ENCODE data around the gene MGST2. TPM values are rescaled to one million over a fixed set of nuclear protein-coding genes. Genes with fewer than 3 reads are reported as not detected.

Gene MGST2
- polyA plus RNA-seq, 6 donors from 2014 or later, result 1.0 to 7.9 (median 2.9) TPM

DNA sequence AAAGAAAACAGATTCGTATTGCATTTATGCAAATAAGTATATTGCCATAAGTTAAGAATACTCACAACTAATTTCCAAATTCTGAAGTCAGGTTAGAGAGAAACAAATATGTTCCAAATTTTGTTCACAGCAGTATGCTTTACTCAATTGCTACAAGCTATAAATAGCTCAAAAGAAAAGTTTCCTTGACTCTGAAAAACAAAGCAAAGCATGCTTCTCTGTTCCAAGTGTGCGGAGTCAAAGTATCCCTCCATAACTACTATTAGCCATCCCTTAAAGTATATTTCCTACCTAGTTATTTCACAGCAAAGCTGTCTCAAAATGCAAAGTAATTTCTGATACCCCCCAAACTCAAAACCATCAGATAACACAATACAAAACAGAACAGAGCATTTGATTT, 47.3 kb downstream of the MGST2 start:
- Mint-ChIP-seq H3K4me3 (no peak overlapping the region), H3K36me3 (no peaks in the 10 kb centered on the region), H3K9me3 (peaks cover 0 to 6% (median 4%) of the 10 kb centered on the region in 7 donors), H3K27ac (peak overlapping the region in 1 of 6 donors; percentile 9), H3K27me3 (no peaks in the 10 kb centered on the region), H3K4me1 (no peaks in the 10 kb centered on the region)
- DNase-seq, result no peak
- ATAC-seq (ENCODE audit: low read depth in 2 of 2), result no peak

- H3K27ac Mint-ChIP-seq, result peak overlapping the region in 2 of 6 donors; percentile 8 to 64
- peaks cover 5 to 8% of the 10 kb centered on the region in 2 donors for H3K36me3 Mint-ChIP-seq
- H3K27me3 Mint-ChIP-seq, result no peaks in the 10 kb centered on the region
- no peaks in the 10 kb centered on the region for H3K4me1 Mint-ChIP-seq
- no peaks in the 10 kb centered on the region for H3K9me3 Mint-ChIP-seq
- DNase-seq (no peak), ATAC-seq (ENCODE audit: low read depth in 2 of 2) (no peak)
- H3K4me3 Mint-ChIP-seq, result no peak overlapping the region
These were observed 50.2 kb downstream of the MGST2 start for GRCh38 chr4:139715746-139716391.

DNA sequence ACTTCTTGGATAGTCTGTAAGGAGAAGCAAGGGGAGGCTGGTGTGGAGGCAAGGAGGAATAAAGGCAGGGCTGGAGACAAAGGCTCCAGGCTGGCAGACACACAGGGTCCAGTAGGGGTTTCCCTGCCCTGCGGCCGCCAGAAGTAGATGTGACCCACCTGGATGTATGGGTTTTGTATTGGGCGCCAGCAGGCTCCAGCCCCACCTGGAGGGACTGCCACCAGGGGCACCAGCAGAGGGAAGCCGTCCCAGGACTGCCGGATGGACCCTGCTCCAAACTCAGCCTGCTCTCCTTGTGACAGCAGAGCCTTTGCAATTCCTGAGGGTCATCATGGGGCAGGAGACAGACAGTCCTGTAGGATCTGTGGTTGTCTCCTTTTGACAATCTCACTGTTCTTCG, 52.7 kb downstream of the MGST2 start:
- Mint-ChIP-seq H3K4me3 (no peak overlapping the region), H3K27ac (no peak overlapping the region), H3K36me3 (peaks cover 5 to 8% of the 10 kb centered on the region in 2 donors), H3K27me3 (no peaks in the 10 kb centered on the region), H3K4me1 (no peaks in the 10 kb centered on the region), H3K9me3 (no peaks in the 10 kb centered on the region)
- no peak for DNase-seq
- no peak for ATAC-seq (ENCODE audit: low read depth in 2 of 2)

DNA sequence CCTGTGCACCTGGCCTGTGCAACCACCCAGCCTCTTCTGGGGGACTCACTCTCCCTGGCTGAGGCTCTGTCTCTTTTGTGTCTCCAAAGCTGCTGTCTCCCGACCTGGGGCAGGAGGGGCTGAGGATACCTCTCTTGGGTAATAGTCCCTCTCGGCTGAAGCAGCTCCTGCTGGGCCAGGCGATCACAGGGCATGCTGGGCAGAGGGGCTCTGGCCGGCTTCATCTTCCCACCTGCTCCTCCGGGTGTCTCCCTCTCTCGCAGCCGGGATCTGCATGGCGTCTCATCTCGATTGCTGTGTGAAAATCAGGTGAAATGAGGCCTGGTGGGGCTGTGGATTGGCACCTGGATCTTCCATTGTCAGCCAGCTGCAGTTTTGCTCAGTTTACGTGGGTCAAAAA, 53.2 kb downstream of the MGST2 start:
- H3K27me3 Mint-ChIP-seq, result no peaks in the 10 kb centered on the region
- ATAC-seq (ENCODE audit: low read depth in 2 of 2) (no peak), DNase-seq (no peak)
- no peak overlapping the region for H3K27ac Mint-ChIP-seq
- H3K36me3 Mint-ChIP-seq, result peaks cover 5 to 8% of the 10 kb centered on the region in 2 donors
- no peak overlapping the region for H3K4me3 Mint-ChIP-seq
- H3K9me3 Mint-ChIP-seq, result no peaks in the 10 kb centered on the region
- H3K4me1 Mint-ChIP-seq, result no peaks in the 10 kb centered on the region

GRCh38 chr4:139719381-139720101, 53.9 kb downstream of the MGST2 start:
- Mint-ChIP-seq H3K4me3 (no peak overlapping the region), H3K36me3 (peaks cover 5 to 8% of the 10 kb centered on the region in 2 donors), H3K27me3 (no peaks in the 10 kb centered on the region), H3K9me3 (no peaks in the 10 kb centered on the region), H3K4me1 (no peaks in the 10 kb centered on the region), H3K27ac (no peak overlapping the region)
- no peak for ATAC-seq (ENCODE audit: low read depth in 2 of 2)
- DNase-seq, result no peak

- Mint-ChIP-seq H3K36me3 (peaks cover 5 to 14% of the 10 kb centered on the region in 2 donors), H3K4me1 (no peaks in the 10 kb centered on the region), H3K27ac (no peak overlapping the region), H3K4me3 (no peak overlapping the region), H3K9me3 (no peaks in the 10 kb centered on the region), H3K27me3 (no peaks in the 10 kb centered on the region)
- ATAC-seq (ENCODE audit: low read depth in 2 of 2) (no peak), DNase-seq (no peak)
These were observed 55.2 kb downstream of the MGST2 start for GRCh38 chr4:139720806-139721205.

DNA sequence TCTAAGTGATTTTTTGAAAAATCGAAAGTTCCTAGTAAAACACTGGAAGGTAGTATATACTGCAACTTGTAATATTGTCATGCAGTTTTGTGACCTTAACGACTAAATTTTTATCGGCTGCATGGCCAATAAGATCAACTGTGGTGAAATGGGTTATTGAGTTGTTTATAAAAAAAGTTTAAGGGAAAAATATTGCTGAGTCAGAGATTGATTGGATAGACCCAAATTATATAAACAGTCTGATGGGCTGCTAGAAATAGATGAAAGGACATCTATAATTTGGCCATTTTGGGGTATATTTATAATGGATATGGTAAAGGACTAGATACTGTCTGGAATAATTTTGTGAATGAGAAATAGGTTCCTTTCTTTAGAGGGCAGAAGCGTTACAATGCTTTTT, 56.2 kb downstream of the MGST2 start:
- no peaks in the 10 kb centered on the region for H3K27me3 Mint-ChIP-seq
- DNase-seq (no peak), ATAC-seq (ENCODE audit: low read depth in 2 of 2) (no peak)
- peak overlapping the region in 1 of 6 donors; percentile 51 for H3K27ac Mint-ChIP-seq
- no peaks in the 10 kb centered on the region for H3K4me1 Mint-ChIP-seq
- H3K4me3 Mint-ChIP-seq, result no peak overlapping the region
- peaks cover 5 to 15% of the 10 kb centered on the region in 2 donors for H3K36me3 Mint-ChIP-seq
- no peaks in the 10 kb centered on the region for H3K9me3 Mint-ChIP-seq

DNA sequence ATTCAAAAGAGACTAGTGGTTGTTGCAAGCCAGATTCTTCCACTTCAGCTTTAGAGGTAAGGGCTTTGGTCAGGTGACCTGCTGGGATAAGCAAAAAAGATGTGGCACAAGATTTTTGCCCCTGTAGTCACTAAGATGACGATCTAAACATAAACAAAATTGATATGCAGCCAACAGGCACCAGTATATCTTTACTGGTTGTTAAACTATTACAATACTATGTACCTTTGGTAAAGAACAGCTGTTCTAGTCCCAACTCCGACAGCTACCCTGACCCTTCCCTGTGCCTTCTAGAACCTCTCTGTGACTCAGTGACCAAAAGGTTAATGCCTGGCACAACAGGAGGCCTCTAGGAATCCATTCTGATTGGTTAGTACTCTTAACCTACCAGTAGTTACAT, 59.6 kb downstream of the MGST2 start:
- Mint-ChIP-seq H3K4me3 (no peak overlapping the region), H3K36me3 (peaks cover 6 to 12% of the 10 kb centered on the region in 2 donors), H3K27ac (no peak overlapping the region), H3K4me1 (no peaks in the 10 kb centered on the region), H3K9me3 (no peaks in the 10 kb centered on the region), H3K27me3 (peaks cover 0 to 4% (median 0%) of the 10 kb centered on the region in 3 donors)
- ATAC-seq (ENCODE audit: low read depth in 2 of 2), result no peak
- no peak for DNase-seq

DNA sequence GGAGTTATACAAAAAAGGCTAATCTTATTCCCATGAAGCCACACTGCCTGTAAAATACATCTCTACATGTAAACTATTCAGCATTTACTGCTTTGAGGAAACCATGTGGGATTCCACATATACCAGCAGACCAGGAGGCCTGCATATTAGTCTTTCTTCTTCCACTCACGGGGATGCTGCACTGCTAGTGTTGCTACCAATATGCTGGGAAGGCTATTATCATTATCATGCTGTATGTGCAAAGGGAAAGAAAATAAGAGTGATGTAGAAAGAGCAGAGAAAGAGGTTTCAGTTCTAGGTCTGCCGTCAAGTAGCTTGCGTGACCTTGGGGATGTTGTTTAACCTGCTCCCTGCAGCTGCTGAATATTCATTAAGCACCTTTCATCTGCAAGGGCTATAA, 61.0 kb downstream of the MGST2 start:
- H3K4me3 Mint-ChIP-seq, result no peak overlapping the region
- ATAC-seq (ENCODE audit: low read depth in 2 of 2), result no peak
- no peaks in the 10 kb centered on the region for H3K4me1 Mint-ChIP-seq
- peaks cover 6 to 11% of the 10 kb centered on the region in 2 donors for H3K36me3 Mint-ChIP-seq
- H3K9me3 Mint-ChIP-seq, result no peaks in the 10 kb centered on the region
- no peak for DNase-seq
- H3K27me3 Mint-ChIP-seq, result peaks cover 0 to 4% (median 0%) of the 10 kb centered on the region in 3 donors
- no peak overlapping the region for H3K27ac Mint-ChIP-seq

DNA sequence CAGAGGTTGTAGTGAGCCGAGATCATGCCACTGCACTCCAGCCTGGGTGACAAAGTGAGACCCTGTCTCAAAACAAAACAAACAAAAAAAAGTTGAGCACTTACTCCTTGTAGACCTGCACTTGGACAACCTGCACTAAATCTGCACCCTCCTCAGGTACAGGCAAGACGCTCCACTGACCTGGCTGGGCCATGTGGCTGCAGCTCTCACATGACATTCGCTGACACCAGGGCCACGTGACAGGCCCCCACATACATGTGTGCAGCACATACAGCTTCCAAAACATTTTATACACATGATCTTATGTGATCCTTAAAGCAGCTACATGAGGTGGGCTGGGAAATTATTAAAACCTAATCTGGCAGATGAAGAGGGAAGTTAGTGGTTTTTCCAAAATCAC, 62.5 kb downstream of the MGST2 start:
- no peak for DNase-seq
- H3K27ac Mint-ChIP-seq, result no peak overlapping the region
- peaks cover 4 to 11% (median 4%) of the 10 kb centered on the region in 3 donors for H3K27me3 Mint-ChIP-seq
- H3K36me3 Mint-ChIP-seq, result peaks cover 6 to 11% of the 10 kb centered on the region in 2 donors
- no peak overlapping the region for H3K4me3 Mint-ChIP-seq
- H3K9me3 Mint-ChIP-seq, result no peaks in the 10 kb centered on the region
- H3K4me1 Mint-ChIP-seq, result no peaks in the 10 kb centered on the region
- ATAC-seq (ENCODE audit: low read depth in 2 of 2), result no peak

DNA sequence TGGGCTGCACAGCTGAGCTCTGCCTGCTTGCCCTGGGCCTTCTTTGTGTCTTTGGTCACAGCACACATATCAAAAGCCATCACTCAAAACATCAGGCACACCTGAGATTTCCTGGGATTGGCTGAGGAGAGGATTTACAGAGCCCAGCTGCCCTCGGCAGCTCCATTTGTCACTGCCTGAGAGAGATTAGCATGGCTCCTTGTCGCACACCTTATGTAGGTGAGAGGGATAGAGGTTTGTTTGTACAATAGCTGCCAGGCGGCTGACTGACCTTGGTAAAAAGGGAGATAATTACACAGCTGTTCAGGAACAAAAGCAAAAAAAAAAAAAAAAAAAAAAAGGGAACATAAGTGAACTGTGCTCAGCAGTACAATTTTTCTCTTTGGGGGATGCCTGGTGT, 63.2 kb downstream of the MGST2 start:
- Mint-ChIP-seq H3K4me1 (no peaks in the 10 kb centered on the region), H3K4me3 (no peak overlapping the region), H3K9me3 (no peaks in the 10 kb centered on the region), H3K27me3 (peaks cover 6 to 15% (median 9%) of the 10 kb centered on the region in 3 donors), H3K27ac (peak overlapping the region in 1 of 6 donors; percentile 16), H3K36me3 (peaks cover 6 to 11% of the 10 kb centered on the region in 2 donors)
- ATAC-seq (ENCODE audit: low read depth in 2 of 2) (no peak), DNase-seq (no peak)

GRCh38 chr4:139732991-139733570, 67.5 kb downstream of the MGST2 start:
- Mint-ChIP-seq H3K27ac (no peak overlapping the region), H3K4me3 (peak overlapping the region in 3 of 8 donors; percentile 15 to 79 (median 38)), H3K9me3 (no peaks in the 10 kb centered on the region), H3K27me3 (peaks cover 6 to 37% (median 17%) of the 10 kb centered on the region in 3 donors), H3K4me1 (peaks cover 4 to 13% (median 12%) of the 10 kb centered on the region in 3 donors), H3K36me3 (peaks cover 0 to 3% of the 10 kb centered on the region in 2 donors)
- ATAC-seq (ENCODE audit: low read depth in 2 of 2) (no peak), DNase-seq (no peak)

- no peak for DNase-seq
- H3K27me3 Mint-ChIP-seq, result peaks cover 6 to 37% (median 17%) of the 10 kb centered on the region in 3 donors
- no peak for ATAC-seq (ENCODE audit: low read depth in 2 of 2)
- H3K4me1 Mint-ChIP-seq, result peaks cover 4 to 13% (median 12%) of the 10 kb centered on the region in 3 donors
- H3K4me3 Mint-ChIP-seq, result peak overlapping the region; percentile 69 to 92 (median 85)
- peak overlapping the region; percentile 51 to 93 (median 80) for H3K27ac Mint-ChIP-seq
- H3K9me3 Mint-ChIP-seq, result no peaks in the 10 kb centered on the region
- H3K36me3 Mint-ChIP-seq, result no peaks in the 10 kb centered on the region
These were observed 68.7 kb downstream of the MGST2 start for GRCh38 chr4:139734201-139734874.

All from naive B cell (primary cell).